ENCODE measurements around the gene CDH15.

GRCh38 chr16:89146211-89147005, 25.1 kb upstream of the CDH15 start:
- no peak for TF ChIP-seq POLR2A (IDR thresholded peaks at IDR 0.05)
- TF ChIP-seq, protein P1, sequence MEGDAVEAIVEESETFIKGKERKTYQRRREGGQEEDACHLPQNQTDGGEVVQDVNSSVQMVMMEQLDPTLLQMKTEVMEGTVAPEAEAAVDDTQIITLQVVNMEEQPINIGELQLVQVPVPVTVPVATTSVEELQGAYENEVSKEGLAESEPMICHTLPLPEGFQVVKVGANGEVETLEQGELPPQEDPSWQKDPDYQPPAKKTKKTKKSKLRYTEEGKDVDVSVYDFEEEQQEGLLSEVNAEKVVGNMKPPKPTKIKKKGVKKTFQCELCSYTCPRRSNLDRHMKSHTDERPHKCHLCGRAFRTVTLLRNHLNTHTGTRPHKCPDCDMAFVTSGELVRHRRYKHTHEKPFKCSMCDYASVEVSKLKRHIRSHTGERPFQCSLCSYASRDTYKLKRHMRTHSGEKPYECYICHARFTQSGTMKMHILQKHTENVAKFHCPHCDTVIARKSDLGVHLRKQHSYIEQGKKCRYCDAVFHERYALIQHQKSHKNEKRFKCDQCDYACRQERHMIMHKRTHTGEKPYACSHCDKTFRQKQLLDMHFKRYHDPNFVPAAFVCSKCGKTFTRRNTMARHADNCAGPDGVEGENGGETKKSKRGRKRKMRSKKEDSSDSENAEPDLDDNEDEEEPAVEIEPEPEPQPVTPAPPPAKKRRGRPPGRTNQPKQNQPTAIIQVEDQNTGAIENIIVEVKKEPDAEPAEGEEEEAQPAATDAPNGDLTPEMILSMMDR (IDR thresholded peaks at IDR 0.05), result no peak

Measured in Peyer's patch (tissue), 4 donors.